ENCODE data around the gene ZNF548.

Gene ZNF548

GRCh38 chr19:57441979-57442752 is 52.5 kb downstream of the ZNF548 start:
- ATAC-seq = no peak
- no peak for TF ChIP-seq CSRNP3 (CRISPR knock-in tag; IDR thresholded peaks at IDR 0.05)
- no peak for TF ChIP-seq ZC3H10 (CRISPR knock-in tag; IDR thresholded peaks at IDR 0.05)
- no peak for TF ChIP-seq TSHZ2 (CRISPR knock-in tag; IDR thresholded peaks at IDR 0.05)
- TF ChIP-seq GLIS3 (CRISPR knock-in tag; IDR thresholded peaks at IDR 0.05) = no peak
- TF ChIP-seq TOX (CRISPR knock-in tag; IDR thresholded peaks at IDR 0.05; ENCODE audit: borderline replicate concordance) = no peak
- no peak for TF ChIP-seq RARB (CRISPR knock-in tag; IDR thresholded peaks at IDR 0.05)
- TF ChIP-seq, protein P1, sequence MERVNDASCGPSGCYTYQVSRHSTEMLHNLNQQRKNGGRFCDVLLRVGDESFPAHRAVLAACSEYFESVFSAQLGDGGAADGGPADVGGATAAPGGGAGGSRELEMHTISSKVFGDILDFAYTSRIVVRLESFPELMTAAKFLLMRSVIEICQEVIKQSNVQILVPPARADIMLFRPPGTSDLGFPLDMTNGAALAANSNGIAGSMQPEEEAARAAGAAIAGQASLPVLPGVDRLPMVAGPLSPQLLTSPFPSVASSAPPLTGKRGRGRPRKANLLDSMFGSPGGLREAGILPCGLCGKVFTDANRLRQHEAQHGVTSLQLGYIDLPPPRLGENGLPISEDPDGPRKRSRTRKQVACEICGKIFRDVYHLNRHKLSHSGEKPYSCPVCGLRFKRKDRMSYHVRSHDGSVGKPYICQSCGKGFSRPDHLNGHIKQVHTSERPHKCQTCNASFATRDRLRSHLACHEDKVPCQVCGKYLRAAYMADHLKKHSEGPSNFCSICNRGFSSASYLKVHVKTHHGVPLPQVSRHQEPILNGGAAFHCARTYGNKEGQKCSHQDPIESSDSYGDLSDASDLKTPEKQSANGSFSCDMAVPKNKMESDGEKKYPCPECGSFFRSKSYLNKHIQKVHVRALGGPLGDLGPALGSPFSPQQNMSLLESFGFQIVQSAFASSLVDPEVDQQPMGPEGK (CRISPR knock-in tag; IDR thresholded peaks at IDR 0.05; ENCODE audit: borderline replicate concordance) = no peak
- no peak for TF ChIP-seq ZFP3 (CRISPR knock-in tag; IDR thresholded peaks at IDR 0.05)

GRCh38 chr19:57443121-57443696 is 53.6 kb downstream of the ZNF548 start:
- no peak for TF ChIP-seq ARNTL (CRISPR knock-in tag; IDR thresholded peaks at IDR 0.05; ENCODE audit: borderline replicate concordance, low read depth)
- no peak for TF ChIP-seq ZFP3 (CRISPR knock-in tag; IDR thresholded peaks at IDR 0.05)
- TF ChIP-seq, protein P1 (CRISPR knock-in tag; IDR thresholded peaks at IDR 0.05; ENCODE audit: borderline replicate concordance) = no peak
- no peak for TF ChIP-seq ISL1 (CRISPR knock-in tag; IDR thresholded peaks at IDR 0.05)
- no peak for TF ChIP-seq ESRRG (CRISPR knock-in tag; IDR thresholded peaks at IDR 0.05)
- no peak for TF ChIP-seq BACH2 (CRISPR knock-in tag; IDR thresholded peaks at IDR 0.05; ENCODE audit: borderline replicate concordance)
- no peak for TF ChIP-seq PPARA (CRISPR knock-in tag; IDR thresholded peaks at IDR 0.05; ENCODE audit: borderline replicate concordance)
- TF ChIP-seq OSR1 (CRISPR knock-in tag; IDR thresholded peaks at IDR 0.05) = no peak
- no peak for TF ChIP-seq ZNF565 (CRISPR knock-in tag; conservative IDR thresholded peaks at IDR 0.05; ENCODE audit: low read depth)
- no peak for TF ChIP-seq GLIS3 (CRISPR knock-in tag; IDR thresholded peaks at IDR 0.05)
- no peak for TF ChIP-seq RARB (CRISPR knock-in tag; IDR thresholded peaks at IDR 0.05)
- TF ChIP-seq, protein P2, sequence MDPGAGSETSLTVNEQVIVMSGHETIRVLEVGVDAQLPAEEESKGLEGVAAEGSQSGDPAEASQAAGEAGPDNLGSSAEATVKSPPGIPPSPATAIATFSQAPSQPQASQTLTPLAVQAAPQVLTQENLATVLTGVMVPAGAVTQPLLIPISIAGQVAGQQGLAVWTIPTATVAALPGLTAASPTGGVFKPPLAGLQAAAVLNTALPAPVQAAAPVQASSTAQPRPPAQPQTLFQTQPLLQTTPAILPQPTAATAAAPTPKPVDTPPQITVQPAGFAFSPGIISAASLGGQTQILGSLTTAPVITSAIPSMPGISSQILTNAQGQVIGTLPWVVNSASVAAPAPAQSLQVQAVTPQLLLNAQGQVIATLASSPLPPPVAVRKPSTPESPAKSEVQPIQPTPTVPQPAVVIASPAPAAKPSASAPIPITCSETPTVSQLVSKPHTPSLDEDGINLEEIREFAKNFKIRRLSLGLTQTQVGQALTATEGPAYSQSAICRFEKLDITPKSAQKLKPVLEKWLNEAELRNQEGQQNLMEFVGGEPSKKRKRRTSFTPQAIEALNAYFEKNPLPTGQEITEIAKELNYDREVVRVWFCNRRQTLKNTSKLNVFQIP (CRISPR knock-in tag; IDR thresholded peaks at IDR 0.05; ENCODE audit: borderline replicate concordance, low read depth) = no peak
- no peak for TF ChIP-seq ZNF70 (CRISPR knock-in tag; IDR thresholded peaks at IDR 0.05)
- TF ChIP-seq CSRNP3 (CRISPR knock-in tag; IDR thresholded peaks at IDR 0.05) = no peak
- TF ChIP-seq ZC3H10 (CRISPR knock-in tag; IDR thresholded peaks at IDR 0.05) = no peak
- TF ChIP-seq ZNF8 (CRISPR knock-in tag; IDR thresholded peaks at IDR 0.05) = no peak
- no peak for TF ChIP-seq TCF4 (CRISPR knock-in tag; IDR thresholded peaks at IDR 0.05; ENCODE audit: borderline replicate concordance)
- no peak for ATAC-seq
